Measurements from ENCODE around the gene STK32C. TPM values are rescaled to one million over a fixed set of nuclear protein-coding genes. Genes with fewer than 3 reads are reported as not detected.
A peak's percentile ranks its signal among the peaks of the same experiment; 100 is the strongest.

The STK32C gene
- total RNA-seq, 1 experiment from 2014 or later, result 5.5 TPM

DNA sequence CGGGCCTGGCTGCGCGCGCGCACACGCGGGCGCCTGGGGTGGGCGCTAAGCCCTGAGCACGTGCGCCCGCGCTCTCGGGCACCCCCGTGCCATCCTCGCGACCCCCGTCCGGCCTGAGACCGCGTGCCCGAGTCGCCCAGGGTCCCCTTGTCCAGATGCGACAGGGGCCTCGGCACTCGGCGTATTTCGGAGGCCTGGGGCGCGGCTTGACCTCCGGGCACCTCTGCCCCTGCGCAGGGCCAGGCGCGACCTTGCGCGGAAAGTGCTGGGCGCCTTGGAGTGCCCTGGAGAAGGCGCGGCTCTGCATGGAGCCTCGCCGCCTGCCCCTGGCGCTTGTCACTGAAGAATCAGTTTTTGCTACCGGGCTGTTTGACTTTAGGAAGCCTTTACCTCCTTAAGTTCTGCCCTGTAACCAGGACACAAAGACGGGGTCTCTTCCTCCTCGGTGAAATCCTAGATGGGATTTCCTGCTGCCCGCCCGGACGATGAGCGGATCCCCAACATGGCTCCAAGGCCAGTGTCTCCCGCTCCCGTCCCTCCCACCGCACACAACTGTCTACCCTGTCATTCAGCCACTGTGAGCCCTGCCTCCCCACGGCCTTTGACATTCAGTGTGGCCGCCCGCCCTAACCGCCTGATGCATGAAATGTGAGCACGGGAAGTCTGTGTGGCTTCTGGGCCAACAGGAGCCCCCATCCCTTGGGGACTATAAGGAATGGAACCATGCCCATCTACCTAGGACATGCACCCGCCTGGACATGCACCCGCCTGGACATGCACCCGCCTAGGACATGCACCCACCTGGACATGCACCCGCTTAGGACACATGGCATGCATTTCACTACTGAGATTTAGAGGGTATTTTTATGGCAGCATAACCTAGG is 1.1 kb upstream of the STK32C start:
- H3K9me3 ChIP-seq (replicated peaks), result peaks cover 12% of the 10 kb centered on the region
- H3K27ac ChIP-seq, result no peak overlapping the region
- peaks cover 15% of the 10 kb centered on the region for H3K4me1 ChIP-seq (replicated peaks)
- H3K36me3 ChIP-seq, result no peaks in the 10 kb centered on the region
- peak overlapping the region; percentile 67 for H3K4me3 ChIP-seq
- DNase-seq (ENCODE audit: low read depth in 1 of 2, low spot score in 2 of 2), result no peak
- peaks cover 31% of the 10 kb centered on the region for H3K27me3 ChIP-seq (replicated peaks)

DNA sequence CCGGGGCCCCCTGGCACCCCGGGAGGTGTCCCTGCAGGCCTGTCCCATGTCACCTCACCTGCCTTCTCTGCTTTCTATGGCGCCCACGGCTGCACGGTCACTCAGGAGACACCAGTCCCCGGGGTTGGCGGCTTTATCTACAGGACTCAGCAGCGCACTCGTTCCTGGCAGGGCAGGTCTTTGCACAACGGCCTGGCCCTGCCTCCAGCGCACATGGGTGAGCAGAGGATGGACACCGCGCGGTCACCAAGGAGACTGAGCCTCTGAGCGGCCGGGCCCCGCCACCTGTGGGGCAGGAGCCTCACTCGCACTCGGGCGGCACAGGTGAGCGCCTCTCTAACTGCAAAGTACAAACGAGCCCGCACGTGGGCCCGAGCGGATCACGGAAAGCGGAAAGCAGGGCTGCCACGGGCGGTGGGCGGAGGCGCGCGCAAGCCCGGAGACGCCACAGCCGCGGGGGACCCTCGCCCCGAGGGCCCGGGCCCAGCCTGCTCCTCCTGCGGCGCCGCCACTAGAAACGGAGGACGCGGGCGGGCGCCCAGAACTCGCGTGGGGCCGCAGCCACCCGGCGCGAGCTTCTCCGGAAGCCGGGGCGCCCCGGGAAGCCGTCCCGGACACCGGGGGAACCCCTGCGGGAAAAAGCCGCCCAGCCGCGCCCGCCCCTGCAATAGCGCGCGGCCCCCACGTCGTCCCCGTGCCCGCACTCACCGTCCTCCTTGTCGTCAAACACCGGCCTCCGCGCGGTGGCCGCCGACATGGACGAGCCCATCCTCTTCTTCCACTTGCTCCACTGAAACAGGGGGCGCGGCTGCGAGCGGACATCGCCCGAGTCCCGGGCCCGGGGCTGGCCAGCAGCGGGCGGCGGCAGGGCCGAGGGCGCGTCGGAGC is 642 bp downstream of the STK32C start:
- peaks cover 12% of the 10 kb centered on the region for H3K9me3 ChIP-seq (replicated peaks)
- H3K36me3 ChIP-seq, result no peaks in the 10 kb centered on the region
- peak overlapping the region; percentile 67 for H3K4me3 ChIP-seq
- no peak for DNase-seq (ENCODE audit: low read depth in 1 of 2, low spot score in 2 of 2)
- H3K27ac ChIP-seq, result no peak overlapping the region
- peaks cover 22% of the 10 kb centered on the region for H3K4me1 ChIP-seq (replicated peaks)
- H3K27me3 ChIP-seq (replicated peaks), result peaks cover 49% of the 10 kb centered on the region

DNA sequence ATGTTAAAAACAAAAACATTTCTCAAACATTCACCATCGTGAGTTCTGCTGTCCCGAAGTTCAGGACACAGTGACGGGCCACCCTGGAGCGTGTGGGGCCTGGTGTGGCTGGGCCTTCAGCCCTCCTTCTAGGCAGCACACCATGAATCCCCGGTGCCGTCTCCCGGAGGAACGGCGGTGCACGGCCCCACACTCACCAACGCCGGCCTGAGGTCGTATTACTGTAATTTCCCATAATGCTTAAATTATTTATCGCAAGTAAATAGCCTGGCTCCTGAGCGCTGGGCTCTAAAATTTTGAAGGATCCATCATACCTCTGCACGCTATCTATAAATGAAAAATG is 1.4 kb downstream of the STK32C start:
- Histone ChIP-seq H3K4me3 (no peak overlapping the region), H3K27ac (no peak overlapping the region)
- DNase-seq (ENCODE audit: low read depth in 1 of 2, low spot score in 2 of 2), result no peak

GRCh38 chr10:132305654-132306342 is 2.0 kb downstream of the STK32C start:
- Histone ChIP-seq H3K27me3 (replicated peaks) (peaks cover 57% of the 10 kb centered on the region), H3K4me1 (replicated peaks) (peaks cover 22% of the 10 kb centered on the region), H3K36me3 (no peaks in the 10 kb centered on the region), H3K9me3 (replicated peaks) (peaks cover 12% of the 10 kb centered on the region), H3K4me3 (no peak overlapping the region), H3K27ac (no peak overlapping the region)
- DNase-seq (ENCODE audit: low read depth in 1 of 2, low spot score in 2 of 2), result no peak

More for the DNA sequence above, 1.4 kb downstream of the STK32C start:
- no peaks in the 10 kb centered on the region for H3K36me3 ChIP-seq
- peaks cover 12% of the 10 kb centered on the region for H3K9me3 ChIP-seq (replicated peaks)
- H3K27me3 ChIP-seq (replicated peaks), result peaks cover 53% of the 10 kb centered on the region
- H3K4me1 ChIP-seq (replicated peaks), result peaks cover 22% of the 10 kb centered on the region

DNA sequence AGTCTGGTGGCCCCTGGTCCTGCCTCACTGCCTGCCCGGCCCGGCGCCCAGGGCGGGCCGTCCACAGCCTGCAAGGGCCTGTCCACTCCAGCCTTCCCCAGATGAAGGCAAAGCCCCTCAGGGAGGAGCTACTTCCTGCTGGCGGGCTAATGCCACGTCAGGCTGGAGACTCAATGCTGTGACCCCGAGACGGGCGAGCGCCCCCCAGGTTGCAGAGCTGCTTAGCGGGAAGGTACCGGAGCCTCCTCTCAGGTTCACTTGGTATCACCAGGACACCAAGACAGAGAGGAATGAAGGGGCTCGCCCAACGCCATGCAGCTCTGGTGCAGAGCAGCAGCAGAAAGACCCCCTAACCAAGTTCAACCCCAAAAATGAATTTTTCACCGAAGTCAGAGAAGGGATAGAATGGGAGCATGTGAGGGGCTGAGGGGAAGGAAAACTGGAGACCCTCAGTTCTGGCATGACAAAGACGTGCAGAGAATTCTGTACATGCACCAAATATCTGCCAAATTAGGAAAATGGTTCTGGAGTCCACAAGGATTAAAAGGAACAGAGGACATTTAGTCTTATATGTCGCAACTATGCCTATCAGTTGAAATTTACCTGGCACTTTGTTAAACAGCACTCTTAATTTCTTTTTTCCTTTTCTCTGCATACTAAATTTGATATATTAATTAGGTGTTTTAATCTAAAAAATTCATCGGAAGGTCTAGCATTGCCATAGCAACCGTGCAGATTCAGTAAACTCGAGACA is 2.8 kb downstream of the STK32C start:
- no peak overlapping the region for H3K4me3 ChIP-seq
- peaks cover 12% of the 10 kb centered on the region for H3K9me3 ChIP-seq (replicated peaks)
- peaks cover 22% of the 10 kb centered on the region for H3K4me1 ChIP-seq (replicated peaks)
- H3K27me3 ChIP-seq (replicated peaks), result peaks cover 66% of the 10 kb centered on the region
- no peak overlapping the region for H3K27ac ChIP-seq
- DNase-seq (ENCODE audit: low read depth in 1 of 2, low spot score in 2 of 2), result no peak
- H3K36me3 ChIP-seq, result no peaks in the 10 kb centered on the region

DNA sequence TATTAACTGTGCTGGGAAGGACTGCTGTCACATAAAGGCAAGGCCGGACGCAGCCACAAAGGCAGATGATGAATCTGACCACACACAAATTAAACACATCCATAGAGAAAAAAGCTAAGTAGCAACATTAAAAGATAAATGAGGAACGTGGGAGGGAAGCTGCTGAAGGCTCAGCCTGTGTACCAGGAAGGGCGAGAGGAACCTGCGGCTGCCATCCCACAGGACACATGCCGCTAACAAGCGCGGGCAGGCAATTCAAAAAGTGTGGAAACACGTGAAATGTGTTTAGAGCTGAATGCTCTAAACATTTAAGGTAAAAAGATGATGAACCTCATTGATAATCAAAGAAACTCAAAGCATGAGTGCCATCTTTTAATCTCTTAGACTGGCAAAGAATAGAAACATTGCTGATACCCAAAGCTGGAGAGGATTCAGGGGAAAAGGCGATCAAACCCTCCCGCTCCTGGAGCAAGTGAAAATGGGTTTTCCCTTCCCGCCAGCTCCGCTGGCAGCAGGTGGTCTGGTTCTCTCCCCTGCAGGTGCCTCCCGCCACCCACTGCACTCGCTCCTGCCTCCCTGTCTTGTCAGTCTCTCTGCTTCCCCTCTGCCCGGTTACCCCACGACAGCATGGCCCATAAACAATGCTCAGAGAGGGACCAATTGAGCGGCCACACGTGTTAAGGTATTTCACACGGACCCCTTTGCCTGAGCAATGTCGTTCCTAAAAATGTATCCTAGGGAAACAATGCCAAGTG is 4.2 kb downstream of the STK32C start:
- no peaks in the 10 kb centered on the region for H3K36me3 ChIP-seq
- DNase-seq (ENCODE audit: low read depth in 1 of 2, low spot score in 2 of 2), result no peak

GRCh38 chr10:132302421-132303310 is 5.1 kb downstream of the STK32C start:
- no peaks in the 10 kb centered on the region for H3K36me3 ChIP-seq
- H3K27me3 ChIP-seq (replicated peaks), result peaks cover 75% of the 10 kb centered on the region
- no peak for DNase-seq (ENCODE audit: low read depth in 1 of 2, low spot score in 2 of 2)
- H3K4me3 ChIP-seq, result no peak overlapping the region
- H3K27ac ChIP-seq, result no peak overlapping the region
- peaks cover 12% of the 10 kb centered on the region for H3K9me3 ChIP-seq (replicated peaks)
- peaks cover 15% of the 10 kb centered on the region for H3K4me1 ChIP-seq (replicated peaks)

More for the DNA sequence above, 4.2 kb downstream of the STK32C start:
- Histone ChIP-seq H3K4me1 (replicated peaks) (peaks cover 19% of the 10 kb centered on the region), H3K27ac (no peak overlapping the region), H3K27me3 (replicated peaks) (peaks cover 75% of the 10 kb centered on the region), H3K4me3 (no peak overlapping the region), H3K9me3 (replicated peaks) (peaks cover 12% of the 10 kb centered on the region)

DNA sequence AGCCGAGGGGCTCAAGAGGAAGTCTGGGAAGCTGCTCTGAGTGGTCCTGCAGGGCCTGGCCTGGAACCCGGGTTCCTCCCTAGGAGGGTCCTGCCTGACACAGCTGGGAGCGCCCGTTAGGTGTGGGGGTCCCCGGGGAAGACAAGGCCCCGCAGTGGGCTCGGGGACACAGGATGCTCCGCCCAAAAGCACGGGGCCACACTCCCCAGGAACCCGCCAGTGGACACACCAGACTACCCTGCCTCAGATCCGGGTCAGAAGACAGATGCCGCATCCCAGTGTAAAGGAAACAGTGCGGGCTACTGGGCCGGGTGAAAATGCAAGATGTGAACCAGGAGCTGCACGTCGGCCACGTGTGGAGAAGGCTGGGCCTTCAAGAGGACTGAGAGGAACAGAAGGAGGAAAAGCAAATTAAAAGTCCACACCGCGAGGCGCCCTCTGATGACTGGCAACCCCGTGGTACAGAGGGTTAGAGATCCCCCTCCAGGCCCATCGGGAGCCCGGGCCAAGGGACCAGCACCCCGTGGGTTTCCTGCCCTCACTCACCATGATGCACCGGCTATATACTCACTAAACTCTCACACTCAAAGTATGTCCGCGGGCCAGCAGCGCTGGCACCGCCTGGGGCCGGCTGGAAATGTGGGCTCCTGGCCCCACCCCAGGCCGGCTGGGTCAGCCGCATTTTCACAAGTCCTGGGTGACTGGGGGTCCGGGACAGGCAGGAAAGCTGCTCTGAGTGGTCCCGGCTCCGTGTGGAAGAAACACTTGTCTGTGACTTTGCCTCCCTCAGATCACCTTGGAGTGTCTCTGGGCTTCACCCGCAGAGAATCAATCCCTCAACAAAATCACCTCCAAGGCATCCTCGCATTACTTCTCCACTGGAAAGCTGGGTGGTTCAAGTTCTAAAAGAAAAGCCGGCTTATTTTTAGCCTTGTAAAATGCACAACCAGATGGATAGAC is 6.1 kb downstream of the STK32C start:
- no peak for DNase-seq (ENCODE audit: low read depth in 1 of 2, low spot score in 2 of 2)
- Histone ChIP-seq H3K36me3 (no peaks in the 10 kb centered on the region), H3K27me3 (replicated peaks) (peaks cover 70% of the 10 kb centered on the region), H3K4me1 (replicated peaks) (peaks cover 7% of the 10 kb centered on the region), H3K4me3 (no peak overlapping the region), H3K9me3 (replicated peaks) (peaks cover 9% of the 10 kb centered on the region), H3K27ac (no peak overlapping the region)

DNA sequence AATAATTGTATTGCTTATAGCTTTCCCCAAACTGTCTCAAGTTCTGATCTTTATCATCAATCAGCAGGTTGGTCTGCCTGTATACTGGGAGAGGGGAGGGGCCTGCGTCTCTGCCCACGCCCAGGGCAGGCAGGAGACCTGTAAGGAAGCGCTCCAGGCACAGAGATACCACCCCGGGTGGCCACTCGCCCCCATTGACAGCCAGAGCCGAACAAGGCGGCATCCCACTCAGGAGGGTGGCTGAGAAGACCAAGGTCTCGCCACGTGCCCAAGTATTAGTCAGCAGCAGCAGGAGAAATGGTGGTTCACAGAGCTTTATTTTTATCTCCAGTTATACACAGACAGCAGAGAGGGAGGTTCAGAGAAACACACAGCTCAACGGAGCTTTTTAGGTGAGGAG is 7.2 kb downstream of the STK32C start:
- Histone ChIP-seq H3K27ac (no peak overlapping the region), H3K36me3 (no peaks in the 10 kb centered on the region), H3K9me3 (replicated peaks) (peaks cover under 1% of the 10 kb centered on the region), H3K4me3 (no peak overlapping the region), H3K27me3 (replicated peaks) (peaks cover 59% of the 10 kb centered on the region), H3K4me1 (replicated peaks) (peaks cover 7% of the 10 kb centered on the region)
- DNase-seq (ENCODE audit: low read depth in 1 of 2, low spot score in 2 of 2), result no peak

- no peak overlapping the region for H3K4me3 ChIP-seq
- H3K27me3 ChIP-seq (replicated peaks), result peaks cover 51% of the 10 kb centered on the region
- DNase-seq (ENCODE audit: low read depth in 1 of 2, low spot score in 2 of 2), result no peak
- H3K4me1 ChIP-seq (replicated peaks), result peaks cover 7% of the 10 kb centered on the region
- H3K27ac ChIP-seq, result no peak overlapping the region
- no peaks in the 10 kb centered on the region; the same call in none of the 2 replicates for H3K9me3 ChIP-seq (replicated peaks)
- no peaks in the 10 kb centered on the region for H3K36me3 ChIP-seq
Observed at GRCh38 chr10:132299371-132300336, 8.1 kb downstream of the STK32C start.

Measured in SJSA1 (cell line).